Right cardiac atrium (tissue), 5 donors: ENCODE measurements around the gene RBM27. TPM values are rescaled to one million over a fixed set of nuclear protein-coding genes. Genes with fewer than 3 reads are reported as not detected.
"Not testable (repeated sequence)": the region's sequence is repeated elsewhere in the genome, so short reads cannot be mapped to it uniquely, and the experiment has no call there.

ENCODE experiments used
- ATAC-seq, 2 donors: fragments of 200-7000 bp; cut with Tn5 transposase; one replicate each; pipeline versions ENCODE4 v1.8.0 to v1.9.1; 2020; ENCODE audit warnings: moderate library complexity in 2 of 2, mild to moderate bottlenecking in 1 of 2
- DNase-seq, 3 donors: peaks; one replicate each; pipeline ENCODE4 v3.0.0-alpha.2; 2020
- H3K27ac ChIP-seq: one replicate; pipeline ENCODE4 v1.5.1; 2013; ENCODE audit warnings: mild to moderate bottlenecking, low read length, control low read depth, moderate library complexity
- H3K27me3 ChIP-seq: one replicate; pipeline ENCODE4 v1.6.1; 2013; ENCODE audit not compliant: control insufficient read depth, insufficient read depth
- H3K4me1 ChIP-seq: one replicate; pipeline ENCODE4 v1.6.1; 2013; ENCODE audit warnings: low read length; ENCODE audit not compliant: control insufficient read depth, insufficient read depth
- H3K4me3 ChIP-seq: one replicate; pipeline ENCODE4 v1.5.1; 2013; ENCODE audit warnings: low read length, control low read depth
- H3K9me3 ChIP-seq: one replicate; pipeline ENCODE4 v1.6.1; 2013; ENCODE audit warnings: low read length; ENCODE audit not compliant: control insufficient read depth
- WGBS: extraction: QIAGEN DNeasy Blood & Tissue Kit; methylation state at CpG from one replicate; pipeline ENCODE4 v1.1.7; 2013; 5-methylcytosine and 5-hydroxymethylcytosine counted together
- intact Hi-C, 4 donors: fragments of 100-400 bp; cut with DNase I; formaldehyde crosslinking; loops; one replicate each; pipeline versions ENCODE4 v1.11.0 to v1.14.0; 2022 to 2023
- polyA plus RNA-seq: library from polyadenylated mRNA; stranded (reverse); fragments of 200-250 nt; gene quantifications from one replicate; pipeline ENCODE4 v1.2.3, GENCODE V29; 2013
- total RNA-seq, 4 donors: library from RNA; stranded (reverse); fragmentation: NEBNext Ultra II Directional; extraction: Animal tissue kit (Norgen Biotek cat#: 25700); gene quantifications; one replicate each; pipeline ENCODE4 v1.2.1, GENCODE V29; 2021
- donor health status: healthy with polysubstance abuse.
- donor health status: DM: no; HTN: yes; CAD: no.
- donor health status: DM: no; HTN: no; CAD: no.
- donor health status: DM: no; HTN: yes; CAD: no; lungs with severe emphysema.
- donor health status: DM: yes; HTN: yes; CAD: no.

Gene RBM27
- total and polyA plus RNA-seq, 5 donors, result 6.7 to 16.7 (median 13.8) TPM

- no peaks in the 10 kb centered on the region for H3K27me3 ChIP-seq
- H3K27ac ChIP-seq, result no peak overlapping the region
- H3K4me1 ChIP-seq, result peaks cover 2% of the 10 kb centered on the region
- no peak overlapping the region for H3K4me3 ChIP-seq
- no peaks in the 10 kb centered on the region for H3K9me3 ChIP-seq
- no peak for ATAC-seq
- intact Hi-C loops, result no loop called here
- no peak for DNase-seq
- WGBS, result 73% methylated on average over 2 of the region's 2 CpGs
Measured at GRCh38 chr5:146185161-146185560, 18.2 kb upstream of the RBM27 start.

- intact Hi-C loops, result no loop called here
- DNase-seq (no peak), ATAC-seq (no peak)
- no peaks in the 10 kb centered on the region for H3K4me1 ChIP-seq
- H3K4me3 ChIP-seq, result no peak overlapping the region
- WGBS, result 81% methylated on average over 1 of the region's 1 CpG
- H3K27ac ChIP-seq, result no peak overlapping the region
- no peaks in the 10 kb centered on the region for H3K9me3 ChIP-seq
- H3K27me3 ChIP-seq, result no peaks in the 10 kb centered on the region
Measured at GRCh38 chr5:146188358-146188757, 15.0 kb upstream of the RBM27 start.

DNA sequence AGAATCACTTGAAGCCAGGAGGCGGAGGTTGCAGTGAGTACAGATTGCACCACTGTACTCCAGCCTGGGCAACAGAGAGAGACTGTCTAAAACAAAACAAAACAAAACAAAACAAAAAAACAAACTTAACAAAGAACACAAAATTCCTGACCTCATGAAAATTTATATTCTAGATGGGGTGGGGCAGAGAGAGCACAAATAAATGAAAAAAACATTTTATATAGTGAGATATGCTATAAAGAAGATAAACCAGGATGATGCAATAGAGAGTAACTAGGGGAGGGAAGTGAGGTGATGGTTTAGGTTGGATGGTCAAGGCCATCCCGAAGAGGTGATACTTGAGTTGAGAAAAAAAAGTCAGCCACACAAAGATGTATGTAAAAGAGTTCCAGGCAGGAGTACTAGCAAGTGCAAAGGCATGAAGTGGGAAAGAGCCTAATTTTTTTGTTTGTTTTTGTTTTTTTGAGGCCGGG, 10.8 kb upstream of the RBM27 start:
- no peak for DNase-seq
- ATAC-seq, result no peak
- Histone ChIP-seq H3K9me3 (no peaks in the 10 kb centered on the region), H3K4me3 (no peak overlapping the region), H3K27me3 (no peaks in the 10 kb centered on the region), H3K4me1 (no peaks in the 10 kb centered on the region), H3K27ac (no peak overlapping the region)
- intact Hi-C loops, result no loop called here
- 82% methylated on average over 3 of the region's 3 CpGs for WGBS

DNA sequence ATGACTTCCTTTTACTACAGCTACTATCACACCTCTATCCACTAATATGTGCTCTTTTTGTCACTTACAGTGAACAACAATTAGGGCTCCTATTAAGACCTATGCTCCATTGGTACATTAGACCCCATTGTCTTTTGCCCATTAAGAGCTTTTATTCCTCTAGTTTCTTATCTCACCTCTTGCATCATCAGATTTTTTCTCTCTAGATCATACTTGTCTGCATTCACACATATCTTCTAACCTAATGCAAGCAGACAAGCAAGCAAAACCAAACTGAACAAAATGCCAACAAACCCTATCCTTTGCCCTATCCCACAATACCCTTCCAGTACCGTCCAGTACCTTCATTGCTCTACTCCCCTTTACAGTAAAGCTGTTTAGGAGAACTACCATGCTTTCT, 10.1 kb upstream of the RBM27 start:
- WGBS, result 90% methylated on average over 1 of the region's 1 CpG
- no peak for DNase-seq

DNA sequence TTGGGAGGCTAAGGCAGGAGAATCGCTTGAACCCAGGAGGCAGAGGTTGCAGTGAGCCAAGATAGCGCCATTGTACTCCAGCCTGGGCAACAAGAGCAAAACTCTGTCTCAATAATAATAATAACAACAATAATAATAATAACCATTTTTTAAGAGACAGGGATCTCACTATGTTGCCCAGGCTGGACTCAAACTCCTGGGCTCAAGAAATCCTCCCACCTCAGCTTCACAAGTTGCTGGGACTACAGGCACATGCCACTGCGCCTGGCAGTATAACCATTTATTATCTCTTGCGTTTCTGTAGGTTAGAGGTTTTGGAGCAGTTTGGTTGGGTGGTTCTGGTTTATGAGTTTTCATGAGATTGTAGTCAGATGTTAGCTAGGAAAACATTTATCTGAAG, 8.4 kb upstream of the RBM27 start:
- WGBS, result 93% methylated on average over 4 of the region's 4 CpGs
- H3K4me1 ChIP-seq, DNase-seq, H3K4me3 ChIP-seq, ATAC-seq, H3K27me3 ChIP-seq, H3K9me3 ChIP-seq, intact Hi-C loops, H3K27ac ChIP-seq: not testable (repeated sequence)

More for the DNA sequence above, 10.1 kb upstream of the RBM27 start:
- H3K9me3 ChIP-seq, result no peaks in the 10 kb centered on the region
- H3K4me1 ChIP-seq, result no peaks in the 10 kb centered on the region
- no peak overlapping the region for H3K4me3 ChIP-seq
- intact Hi-C loops, result no loop called here
- no peak overlapping the region for H3K27ac ChIP-seq
- ATAC-seq, result no peak
- H3K27me3 ChIP-seq, result no peaks in the 10 kb centered on the region

DNA sequence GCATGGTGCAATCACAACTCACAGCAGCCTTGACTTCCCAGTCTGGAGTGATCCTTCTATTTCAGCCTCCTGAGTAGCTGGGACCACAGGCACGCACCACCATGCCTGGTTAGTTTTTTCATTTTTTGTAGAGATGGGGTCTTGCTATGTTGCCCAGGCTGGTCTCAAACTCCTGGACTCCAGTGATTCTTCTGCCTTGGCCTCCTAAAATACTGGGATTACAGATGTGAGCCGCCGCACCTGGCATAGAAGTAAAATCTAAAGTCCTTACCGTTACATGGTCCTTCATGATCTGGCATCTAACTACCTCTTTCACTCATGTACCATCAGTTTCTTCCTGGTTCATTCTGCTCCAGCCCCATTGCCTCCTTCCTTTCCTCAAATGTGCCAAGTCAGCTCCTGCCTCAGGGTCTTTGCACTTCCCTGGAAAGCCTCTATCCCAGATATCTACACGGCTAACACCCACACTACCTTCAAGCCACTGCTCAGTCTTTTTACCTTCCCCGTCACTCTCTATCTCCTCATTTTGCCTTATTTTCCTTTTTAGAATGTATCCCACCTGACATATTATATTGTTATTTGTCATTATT, 6.9 kb upstream of the RBM27 start:
- Histone ChIP-seq H3K4me3 (no peak overlapping the region), H3K27ac (no peak overlapping the region), H3K27me3 (no peaks in the 10 kb centered on the region), H3K4me1 (no peaks in the 10 kb centered on the region), H3K9me3 (no peaks in the 10 kb centered on the region)
- ATAC-seq (no peak), DNase-seq (no peak)
- intact Hi-C loops, result no loop called here
- 90% methylated on average over 6 of the region's 6 CpGs for WGBS

DNA sequence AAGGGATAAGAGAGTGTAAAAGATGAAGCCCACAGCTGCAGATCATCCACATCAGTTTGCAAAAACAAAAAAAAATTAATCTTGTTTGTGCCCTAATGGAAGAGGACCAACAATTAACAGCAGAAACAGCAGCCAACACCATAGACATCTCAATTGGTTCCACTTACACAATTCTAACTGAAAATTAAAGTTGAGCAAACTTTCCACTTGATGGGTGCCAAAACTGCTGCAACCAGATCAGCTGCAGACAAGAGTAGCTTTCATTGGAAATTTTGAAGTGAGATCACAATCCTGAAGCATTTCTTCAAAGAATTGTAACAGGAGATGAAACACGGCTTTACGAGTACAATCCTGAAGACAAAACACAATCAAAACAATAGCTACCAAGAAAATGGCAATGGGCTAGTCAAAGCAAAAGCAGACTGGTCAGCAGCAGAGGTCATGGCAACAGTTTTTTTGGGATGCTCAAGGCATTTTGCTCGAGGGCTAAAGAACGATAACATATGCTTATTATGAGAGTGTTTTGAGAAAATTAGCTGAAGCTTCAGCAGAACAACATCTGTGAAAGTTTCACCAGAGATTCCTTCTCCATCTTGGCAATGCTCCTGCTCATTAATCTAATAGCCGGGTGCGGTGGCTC, 4.1 kb upstream of the RBM27 start:
- no peak for ATAC-seq
- DNase-seq, result no peak
- no peak overlapping the region for H3K4me3 ChIP-seq
- no peaks in the 10 kb centered on the region for H3K27me3 ChIP-seq
- intact Hi-C loops, result no loop called here
- 78% methylated on average over 6 of the region's 6 CpGs for WGBS
- H3K4me1 ChIP-seq, result no peaks in the 10 kb centered on the region
- no peaks in the 10 kb centered on the region for H3K9me3 ChIP-seq
- H3K27ac ChIP-seq, result no peak overlapping the region

- DNase-seq, H3K27ac ChIP-seq, H3K9me3 ChIP-seq, intact Hi-C loops, H3K4me3 ChIP-seq, H3K27me3 ChIP-seq, ATAC-seq, H3K4me1 ChIP-seq: not testable (repeated sequence)
- 96% methylated on average over 12 of the region's 12 CpGs for WGBS
Measured at GRCh38 chr5:146201795-146202194, 1.6 kb upstream of the RBM27 start.

- H3K27ac ChIP-seq, result peak overlapping the region; percentile 63
- H3K4me1 ChIP-seq, result peaks cover 2% of the 10 kb centered on the region
- H3K4me3 ChIP-seq, result peak overlapping the region; percentile 96
- no peaks in the 10 kb centered on the region for H3K9me3 ChIP-seq
- peak in 1 of 2 donors; percentile 55 for ATAC-seq
- under 1% methylated on average over 21 of the region's 21 CpGs for WGBS
- intact Hi-C loops, result no loop called here
- DNase-seq, result no peak
- H3K27me3 ChIP-seq, result no peaks in the 10 kb centered on the region
Measured at GRCh38 chr5:146203872-146204192, 427 bp downstream of the RBM27 start.

DNA sequence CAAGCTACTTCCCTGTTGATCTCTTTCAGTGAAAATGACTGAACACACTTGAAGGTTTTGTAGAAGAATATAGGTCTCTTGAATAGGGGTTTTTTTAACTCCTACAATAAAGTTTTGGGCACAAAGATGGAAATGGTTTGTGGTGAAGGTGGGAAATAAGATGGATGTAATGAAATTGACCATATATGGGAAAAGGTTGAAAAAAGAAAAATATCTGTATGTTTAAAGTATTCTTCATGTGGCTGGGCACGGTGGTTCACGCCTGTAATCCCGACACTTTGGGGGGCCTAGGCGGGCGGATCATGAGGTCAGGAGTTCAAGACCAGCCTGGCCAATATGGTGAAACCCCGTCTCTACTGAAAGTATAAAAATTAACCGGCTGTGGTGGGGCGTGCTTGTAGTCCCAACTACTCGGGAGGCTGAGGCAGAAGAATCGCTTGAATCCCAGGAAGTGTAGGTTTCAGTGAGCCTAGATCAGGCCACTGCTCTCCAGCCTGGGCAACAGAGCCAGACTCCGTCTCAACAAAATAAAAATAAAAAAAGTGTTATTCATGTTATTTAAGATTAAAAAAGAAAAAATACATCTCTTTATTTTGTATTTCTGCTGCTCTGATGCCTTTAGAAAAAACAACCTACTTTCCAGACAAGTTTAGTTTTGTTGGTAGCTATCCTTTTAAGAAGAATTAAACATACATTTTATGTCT, 2.2 kb downstream of the RBM27 start:
- Histone ChIP-seq H3K27ac (no peak overlapping the region), H3K4me3 (no peak overlapping the region), H3K9me3 (no peaks in the 10 kb centered on the region), H3K27me3 (no peaks in the 10 kb centered on the region), H3K4me1 (peaks cover 2% of the 10 kb centered on the region)
- intact Hi-C loops, result no loop called here
- no peak for ATAC-seq
- DNase-seq, result no peak
- 85% methylated on average over 11 of the region's 11 CpGs for WGBS

- ATAC-seq (no peak), DNase-seq (no peak)
- intact Hi-C loops, result no loop called here
- H3K27ac ChIP-seq, result no peak overlapping the region
- WGBS, result 70% methylated on average over 2 of the region's 2 CpGs
- H3K4me3 ChIP-seq, result no peak overlapping the region
- H3K9me3 ChIP-seq, result no peaks in the 10 kb centered on the region
- no peaks in the 10 kb centered on the region for H3K27me3 ChIP-seq
- H3K4me1 ChIP-seq, result peaks cover 2% of the 10 kb centered on the region
Measured at GRCh38 chr5:146206257-146206656, 2.9 kb downstream of the RBM27 start.
